Caco-2 (cell line): ENCODE results near the gene SCAPER. TPM values are rescaled to one million over a fixed set of nuclear protein-coding genes. Genes with fewer than 3 reads are reported as not detected.

Experiments
- BruUV-seq: library from RNA; stranded (reverse); fragments of 400-500 nt; replicated peaks from 2 replicates; lab custom pipeline; 2021; lab: Mats Ljungman, UMichigan
- CTCF ChIA-PET: fragments of 300-600 bp; sonication (Branson Sonifier 250); formaldehyde crosslinking; loops from one replicate; lab custom pipeline; 2022; ENCODE audit warnings: antibody characterized with exemption; lab: Charles Lee
- POLR2A ChIA-PET: fragments of 300-600 bp; sonication (Branson Sonifier 250); formaldehyde crosslinking; loops from one replicate; lab custom pipeline; 2022; ENCODE audit warnings: antibody characterized with exemption; lab: Charles Lee
- DNase-seq, 2 experiments: peaks; one replicate each; pipeline versions ENCODE4 v3.0.0 to v3.0.0-alpha.2; 2020 to 2022
- H3K27me3 ChIP-seq: replicated peaks from 2 replicates; pipeline ENCODE4 v1.6.0; 2011; ENCODE audit warnings: low read length; ENCODE audit not compliant: control insufficient read depth, insufficient read depth
- H3K36me3 ChIP-seq: 2 replicates; pipeline ENCODE4 v1.5.1; 2011; ENCODE audit warnings: low read length; ENCODE audit not compliant: control insufficient read depth, insufficient read depth
- H3K4me1 ChIP-seq: fragments of 250-450 bp; sonication (Bioruptor Pico); 2 replicates; pipeline ENCODE4 v1.5.1; 2020; ENCODE audit warnings: mild to moderate bottlenecking
- H3K4me3 ChIP-seq: 2 replicates; pipeline ENCODE4 v1.5.1; 2011; ENCODE audit warnings: low read depth, mild to moderate bottlenecking, control low read depth, low read length
- H3K9me3 ChIP-seq: fragments of 250-450 bp; sonication (Bioruptor Pico); 2 replicates; pipeline ENCODE4 v1.5.1; 2020; ENCODE audit warnings: mild to moderate bottlenecking, moderate library complexity
- H3K27ac Mint-ChIP-seq: one replicate; pipeline ENCODE4 v1.8.0; 2022; ENCODE audit warnings: mixed read lengths; ENCODE audit not compliant: unreplicated experiment
- H3K27me3 Mint-ChIP-seq: one replicate; pipeline ENCODE4 v1.8.0; 2022; ENCODE audit warnings: mixed read lengths; ENCODE audit not compliant: insufficient read depth, unreplicated experiment
- H3K36me3 Mint-ChIP-seq: one replicate; pipeline ENCODE4 v1.8.0; 2022; ENCODE audit warnings: mild to moderate bottlenecking, mixed read lengths; ENCODE audit not compliant: insufficient read depth, unreplicated experiment
- H3K4me1 Mint-ChIP-seq: one replicate; pipeline ENCODE4 v1.8.0; 2022; ENCODE audit warnings: low read depth, mixed read lengths; ENCODE audit not compliant: unreplicated experiment
- H3K4me3 Mint-ChIP-seq: one replicate; pipeline ENCODE4 v1.8.0; 2022; ENCODE audit warnings: mild to moderate bottlenecking, moderate library complexity, mixed read lengths; ENCODE audit not compliant: unreplicated experiment
- H3K9me3 Mint-ChIP-seq: one replicate; pipeline ENCODE4 v1.8.0; 2022; ENCODE audit warnings: mixed read lengths; ENCODE audit not compliant: unreplicated experiment
- CTCF ChIP-seq, 2 experiments: fragments of 200-600 bp in 1 of 2; IDR thresholded peaks; 1 replicate in 1 of 2; 2 replicates in 1 of 2; pipeline versions ENCODE4 v1.5.1 to v1.8.0; 2011 to 2022; ENCODE audit warnings: antibody characterized with exemption in 1 of 2, control low read depth in 1 of 2, inconsistent platforms in 1 of 2, low read depth in 1 of 2, low read length in 1 of 2, mild to moderate bottlenecking in 1 of 2, moderate library complexity in 1 of 2; ENCODE audit not compliant: insufficient read depth in 1 of 2, severe bottlenecking in 1 of 2, unreplicated experiment in 1 of 2
- intact Hi-C: fragments of 100-400 bp; cut with micrococcal nuclease; formaldehyde crosslinking; loops from one replicate; pipeline ENCODE4 v1.10.0; 2022; ENCODE audit not compliant: unreplicated experiment
- total RNA-seq: library from RNA; stranded (reverse); gene quantifications from 2 replicates; pipeline ENCODE4 v1.2.3, GENCODE V29; 2022

Gene SCAPER
- total RNA-seq, 1 experiment from 2014 or later = 24.6 TPM

DNA sequence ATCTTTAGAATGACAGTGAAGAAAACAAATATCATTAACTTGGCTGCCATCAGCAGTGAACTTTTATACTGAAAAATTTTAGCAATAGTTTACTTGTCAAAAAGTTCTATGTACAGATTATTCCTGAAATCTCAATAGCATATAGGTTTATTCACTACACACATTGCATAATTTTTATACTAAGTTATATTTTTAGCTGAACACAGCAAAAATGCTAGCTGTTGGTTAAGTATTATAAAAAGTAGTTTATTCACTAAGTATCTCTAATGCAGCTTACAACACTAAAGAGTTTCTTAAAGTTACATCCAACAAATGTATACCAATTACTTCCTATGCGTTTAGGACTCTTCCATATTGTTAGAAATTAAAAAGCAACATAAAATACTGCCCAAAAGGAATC, 131.9 kb downstream of the SCAPER start:
- ChIA-PET POLR2A (no interaction called here), CTCF (no interaction called here)
- H3K27me3 ChIP-seq = no peaks in the 10 kb centered on the region
- intact Hi-C loops = no loop called here
- H3K36me3 Mint-ChIP-seq = no peaks in the 10 kb centered on the region
- no peak overlapping the region for H3K4me3 Mint-ChIP-seq
- no TSS peak for BruUV-seq
- no peaks in the 10 kb centered on the region for H3K27me3 Mint-ChIP-seq
- H3K9me3 ChIP-seq = no peaks in the 10 kb centered on the region; the same call in 1 of the 2 replicates
- no peak overlapping the region for H3K4me3 ChIP-seq
- H3K9me3 Mint-ChIP-seq = peaks cover 9% of the 10 kb centered on the region
- no peak overlapping the region for H3K27ac Mint-ChIP-seq
- no peak for TF ChIP-seq CTCF (IDR thresholded peaks at IDR 0.05; ENCODE audit: insufficient read depth in 1 of 2, low read depth in 1 of 2, low read length in 1 of 2, severe bottlenecking in 1 of 2, unreplicated experiment in 1 of 2)
- no peak for DNase-seq
- no peaks in the 10 kb centered on the region for H3K36me3 ChIP-seq
- H3K4me1 ChIP-seq = no peaks in the 10 kb centered on the region
- H3K4me1 Mint-ChIP-seq = no peaks in the 10 kb centered on the region

DNA sequence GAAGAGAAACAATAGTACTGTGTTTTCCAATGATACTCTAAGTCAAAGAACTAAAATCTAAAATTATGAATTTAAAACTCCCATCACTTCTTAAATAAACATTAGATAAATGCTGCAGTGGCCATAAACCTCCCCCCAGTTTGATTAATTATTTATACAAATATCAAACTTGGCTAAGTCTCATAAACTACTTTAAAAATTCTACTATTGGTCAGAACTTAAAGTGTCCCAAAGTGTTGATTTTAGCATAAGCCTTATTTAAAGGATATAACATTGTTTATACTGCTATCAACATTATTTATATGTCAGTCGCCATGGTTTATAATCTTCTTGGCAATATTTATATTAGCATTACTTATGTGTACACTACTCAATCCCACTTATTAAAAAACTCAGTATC, 132.4 kb downstream of the SCAPER start:
- no peak overlapping the region for H3K27ac Mint-ChIP-seq
- TF ChIP-seq CTCF (IDR thresholded peaks at IDR 0.05; ENCODE audit: insufficient read depth in 1 of 2, low read depth in 1 of 2, low read length in 1 of 2, severe bottlenecking in 1 of 2, unreplicated experiment in 1 of 2) = no peak
- Histone ChIP-seq H3K9me3 (no peaks in the 10 kb centered on the region; the same call in 1 of the 2 replicates), H3K4me1 (no peaks in the 10 kb centered on the region), H3K4me3 (no peak overlapping the region), H3K36me3 (no peaks in the 10 kb centered on the region), H3K27me3 (no peaks in the 10 kb centered on the region)
- H3K4me1 Mint-ChIP-seq = no peaks in the 10 kb centered on the region
- POLR2A ChIA-PET = no interaction called here
- no peak overlapping the region for H3K4me3 Mint-ChIP-seq
- BruUV-seq = no TSS peak
- intact Hi-C loops = no loop called here
- H3K36me3 Mint-ChIP-seq = no peaks in the 10 kb centered on the region
- CTCF ChIA-PET = no interaction called here
- H3K9me3 Mint-ChIP-seq = peaks cover 9% of the 10 kb centered on the region
- no peak for DNase-seq
- no peaks in the 10 kb centered on the region for H3K27me3 Mint-ChIP-seq

GRCh38 chr15:76764004-76764403, 141.1 kb downstream of the SCAPER start:
- Histone ChIP-seq H3K4me1 (no peaks in the 10 kb centered on the region), H3K27me3 (no peaks in the 10 kb centered on the region), H3K36me3 (peaks cover 6% of the 10 kb centered on the region), H3K9me3 (peaks cover 8% of the 10 kb centered on the region; the same call in 1 of the 2 replicates), H3K4me3 (no peak overlapping the region)
- CTCF ChIA-PET = no interaction called here
- Mint-ChIP-seq H3K4me3 (no peak overlapping the region), H3K36me3 (peaks cover 37% of the 10 kb centered on the region), H3K4me1 (no peaks in the 10 kb centered on the region), H3K27me3 (no peaks in the 10 kb centered on the region), H3K27ac (no peak overlapping the region), H3K9me3 (peaks cover 22% of the 10 kb centered on the region)
- DNase-seq = no peak
- no peak for TF ChIP-seq CTCF (IDR thresholded peaks at IDR 0.05; ENCODE audit: insufficient read depth in 1 of 2, low read depth in 1 of 2, low read length in 1 of 2, severe bottlenecking in 1 of 2, unreplicated experiment in 1 of 2)
- POLR2A ChIA-PET = no interaction called here
- intact Hi-C loops = no loop called here
- BruUV-seq = no TSS peak
